CD4-positive, alpha-beta T cell treated with Interleukin-17A for 4 hours (primary cell): ENCODE data around the gene ZNF768.

ENCODE experiments used
- DNase-seq: peaks from one replicate; pipeline ENCODE4 v3.0.0-alpha.2; 2020; ENCODE audit warnings: mixed read lengths

ZNF768 gene

GRCh38 chr16:30532285-30533145 is 6.1 kb upstream of the ZNF768 start:
- no peak for DNase-seq

GRCh38 chr16:30530163-30531037 is 4.0 kb upstream of the ZNF768 start:
- DNase-seq = no peak

GRCh38 chr16:30528799-30529457 is 2.6 kb upstream of the ZNF768 start:
- DNase-seq = no peak

GRCh38 chr16:30527635-30528178 is 1.3 kb upstream of the ZNF768 start:
- peak; percentile 29 for DNase-seq

- peak; percentile 96 for DNase-seq
Observed at GRCh38 chr16:30526823-30527634, 663 bp upstream of the ZNF768 start.

GRCh38 chr16:30525844-30526136 is 576 bp downstream of the ZNF768 start:
- no peak for DNase-seq

- no peak for DNase-seq
Observed at GRCh38 chr16:30524575-30525568, 1.5 kb downstream of the ZNF768 start.

- no peak for DNase-seq
Observed at GRCh38 chr16:30523768-30524574, 2.4 kb downstream of the ZNF768 start.

- DNase-seq = peak; percentile 23
Observed at GRCh38 chr16:30522702-30523463, 3.5 kb downstream of the ZNF768 start.

GRCh38 chr16:30521873-30522641 is 4.3 kb downstream of the ZNF768 start:
- DNase-seq = no peak

GRCh38 chr16:30521476-30521872 is 4.9 kb downstream of the ZNF768 start:
- no peak for DNase-seq

GRCh38 chr16:30519120-30520049 is 7.0 kb downstream of the ZNF768 start:
- no peak for DNase-seq

- DNase-seq = no peak
Observed at GRCh38 chr16:30518552-30518951, 7.8 kb downstream of the ZNF768 start.

- DNase-seq = no peak
Observed at GRCh38 chr16:30515275-30515674, 11.1 kb downstream of the ZNF768 start.

GRCh38 chr16:30511509-30511908 is 14.9 kb downstream of the ZNF768 start:
- DNase-seq = no peak

- DNase-seq = no peak
Observed at GRCh38 chr16:30510376-30510938, 15.9 kb downstream of the ZNF768 start.
